SK-N-SH treated with all-trans-retinoic acid at 6 μM for 48 hours (cell line): ENCODE measurements around the gene CAV1.

Source experiments
- ATAC-seq: fragments of 200-7000 bp; cut with Tn5 transposase; 3 replicates; pipeline ENCODE4 v1.9.1; 2020; ENCODE audit warnings: mild to moderate bottlenecking, moderate library complexity
- ARNTL ChIP-seq: fragments of 450-650 bp; formaldehyde crosslinking; IDR thresholded peaks from 2 replicates; pipeline ENCODE4 v1.5.0; 2020; ENCODE audit warnings: low read depth, mild to moderate bottlenecking, moderate library complexity, borderline replicate concordance
- BACH2 ChIP-seq: fragments of 250-450 bp; sonication (Bioruptor Pico); IDR thresholded peaks from 2 replicates; pipeline ENCODE4 v1.9.0; 2021; ENCODE audit warnings: mild to moderate bottlenecking, borderline replicate concordance
- CREB5 ChIP-seq: fragments of 250-450 bp; sonication (Bioruptor Pico); IDR thresholded peaks from 2 replicates; pipeline ENCODE4 v1.5.1; 2020; ENCODE audit warnings: low read depth, mild to moderate bottlenecking, moderate library complexity
- CSDC2 ChIP-seq: fragments of 250-450 bp; sonication (Bioruptor Pico); IDR thresholded peaks from 2 replicates; pipeline ENCODE4 v1.5.0; 2020; ENCODE audit warnings: mild to moderate bottlenecking, moderate library complexity
- CSRNP3 ChIP-seq: fragments of 250-450 bp; sonication (Bioruptor Pico); IDR thresholded peaks from 2 replicates; pipeline ENCODE4 v1.5.1; 2021; ENCODE audit warnings: mild to moderate bottlenecking, moderate library complexity
- ESRRG ChIP-seq: fragments of 250-450 bp; sonication (Bioruptor Pico); IDR thresholded peaks from 2 replicates; pipeline ENCODE4 v1.6.1; 2021; ENCODE audit warnings: mild to moderate bottlenecking
- GLIS3 ChIP-seq: fragments of 250-450 bp; sonication (Bioruptor Pico); IDR thresholded peaks from 2 replicates; pipeline ENCODE4 v1.5.0; 2020; ENCODE audit warnings: mild to moderate bottlenecking, moderate library complexity
- ISL1 ChIP-seq: fragments of 250-450 bp; sonication (Bioruptor Pico); IDR thresholded peaks from 2 replicates; pipeline ENCODE4 v2.1.2; 2022; ENCODE audit warnings: mild to moderate bottlenecking, moderate library complexity
- OSR1 ChIP-seq: fragments of 250-450 bp; sonication (Bioruptor Pico); IDR thresholded peaks from 2 replicates; pipeline ENCODE4 v1.8.0; 2022; ENCODE audit warnings: moderate library complexity, mild to moderate bottlenecking, inconsistent platforms
- PATZ1 ChIP-seq: fragments of 250-450 bp; sonication (Bioruptor Pico); IDR thresholded peaks from 2 replicates; pipeline ENCODE4 v1.8.0; 2020; ENCODE audit warnings: mild to moderate bottlenecking, moderate library complexity, borderline replicate concordance
- POU6F1 ChIP-seq: fragments of 250-450 bp; sonication (Bioruptor Pico); IDR thresholded peaks from 2 replicates; pipeline ENCODE4 v1.8.0; 2021; ENCODE audit warnings: low read depth, mild to moderate bottlenecking, moderate library complexity, borderline replicate concordance
- PPARA ChIP-seq: fragments of 250-450 bp; sonication (Bioruptor Pico); IDR thresholded peaks from 2 replicates; pipeline ENCODE4 v1.5.0; 2020; ENCODE audit warnings: mild to moderate bottlenecking, borderline replicate concordance
- RARB ChIP-seq: fragments of 250-450 bp; sonication (Bioruptor Pico); IDR thresholded peaks from 2 replicates; pipeline ENCODE4 v1.8.0; 2021; ENCODE audit warnings: mild to moderate bottlenecking, moderate library complexity
- SNAI2 ChIP-seq: fragments of 250-450 bp; sonication (Bioruptor Pico); IDR thresholded peaks from 2 replicates; pipeline ENCODE4 v1.5.0; 2020; ENCODE audit warnings: mild to moderate bottlenecking, moderate library complexity
- TCF4 ChIP-seq: fragments of 250-450 bp; sonication (Bioruptor Pico); IDR thresholded peaks from 2 replicates; pipeline ENCODE4 v1.8.0; 2021; ENCODE audit warnings: mild to moderate bottlenecking, moderate library complexity, borderline replicate concordance
- TSHZ2 ChIP-seq: fragments of 250-450 bp; sonication (Bioruptor Pico); IDR thresholded peaks from 2 replicates; pipeline ENCODE4 v1.5.0; 2020; ENCODE audit warnings: mild to moderate bottlenecking, moderate library complexity
- ZC3H10 ChIP-seq: fragments of 250-450 bp; sonication (Bioruptor Pico); IDR thresholded peaks from 2 replicates; pipeline ENCODE4 v1.5.1; 2021; ENCODE audit warnings: mild to moderate bottlenecking, moderate library complexity
- ZFP3 ChIP-seq: fragments of 250-450 bp; sonication (Bioruptor Pico); IDR thresholded peaks from 2 replicates; pipeline ENCODE4 v1.5.0; 2020; ENCODE audit warnings: mild to moderate bottlenecking, moderate library complexity
- ZFP30 ChIP-seq: fragments of 450-650 bp; formaldehyde crosslinking; IDR thresholded peaks from 2 replicates; pipeline ENCODE4 v1.5.0; 2022; ENCODE audit warnings: mild to moderate bottlenecking, moderate library complexity
- ZNF565 ChIP-seq: fragments of 450-650 bp; formaldehyde crosslinking; conservative IDR thresholded peaks from 2 replicates; pipeline ENCODE4 v1.5.0; 2020; ENCODE audit warnings: low read depth, mild to moderate bottlenecking, moderate library complexity
- ZNF70 ChIP-seq: fragments of 450-650 bp; formaldehyde crosslinking; IDR thresholded peaks from 2 replicates; pipeline ENCODE4 v1.5.0; 2020; ENCODE audit warnings: mild to moderate bottlenecking, moderate library complexity
- ZNF8 ChIP-seq: fragments of 450-650 bp; formaldehyde crosslinking; IDR thresholded peaks from 2 replicates; pipeline ENCODE4 v1.5.0; 2020; ENCODE audit warnings: mild to moderate bottlenecking, moderate library complexity

The CAV1 gene

GRCh38 chr7:116518961-116519360 is 5.9 kb upstream of the CAV1 start:
- ATAC-seq, result no peak
- no peak for TF ChIP-seq ZFP30 (CRISPR knock-in tag)
- no peak for TF ChIP-seq ARNTL (CRISPR knock-in tag)
- TF ChIP-seq ISL1 (CRISPR knock-in tag), result no peak
- no peak for TF ChIP-seq SNAI2 (CRISPR knock-in tag)
- no peak for TF ChIP-seq TCF4 (CRISPR knock-in tag)
- no peak for TF ChIP-seq PATZ1 (CRISPR knock-in tag)
- TF ChIP-seq ESRRG (CRISPR knock-in tag), result no peak
- TF ChIP-seq PPARA (CRISPR knock-in tag), result no peak
- no peak for TF ChIP-seq CSDC2 (CRISPR knock-in tag)
- TF ChIP-seq OSR1 (CRISPR knock-in tag), result no peak
- TF ChIP-seq ZNF70 (CRISPR knock-in tag), result no peak
- no peak for TF ChIP-seq POU6F1 (CRISPR knock-in tag)
- TF ChIP-seq RARB (CRISPR knock-in tag), result no peak
- no peak for TF ChIP-seq CSRNP3 (CRISPR knock-in tag)
- no peak for TF ChIP-seq ZFP3 (CRISPR knock-in tag)
- TF ChIP-seq GLIS3 (CRISPR knock-in tag), result no peak
- TF ChIP-seq, all 23 proteins: peak for 0

- ATAC-seq, result no peak
These were observed 3.7 kb upstream of the CAV1 start for GRCh38 chr7:116521046-116521664.

More at GRCh38 chr7:116521046-116521664, 3.7 kb upstream of the CAV1 start:
- no peak for TF ChIP-seq TSHZ2 (CRISPR knock-in tag)
- TF ChIP-seq TCF4 (CRISPR knock-in tag), result no peak
- no peak for TF ChIP-seq CSRNP3 (CRISPR knock-in tag)
- no peak for TF ChIP-seq ZNF70 (CRISPR knock-in tag)
- no peak for TF ChIP-seq ESRRG (CRISPR knock-in tag)
- no peak for TF ChIP-seq SNAI2 (CRISPR knock-in tag)
- no peak for TF ChIP-seq GLIS3 (CRISPR knock-in tag)
- no peak for TF ChIP-seq ZFP30 (CRISPR knock-in tag)
- no peak for TF ChIP-seq PATZ1 (CRISPR knock-in tag)
- no peak for TF ChIP-seq PPARA (CRISPR knock-in tag)
- no peak for TF ChIP-seq CREB5 (CRISPR knock-in tag)
- TF ChIP-seq RARB (CRISPR knock-in tag), result no peak
- no peak for TF ChIP-seq POU6F1 (CRISPR knock-in tag)
- TF ChIP-seq BACH2 (CRISPR knock-in tag), result no peak
- no peak for TF ChIP-seq ZNF8 (CRISPR knock-in tag)
- TF ChIP-seq OSR1 (CRISPR knock-in tag), result no peak
- TF ChIP-seq ZC3H10 (CRISPR knock-in tag), result no peak
- TF ChIP-seq ZNF565, result no peak
